ENCODE data around the gene RBBP5.
A peak's percentile ranks its signal among the peaks of the same experiment; 100 is the strongest.

RBBP5 gene

DNA sequence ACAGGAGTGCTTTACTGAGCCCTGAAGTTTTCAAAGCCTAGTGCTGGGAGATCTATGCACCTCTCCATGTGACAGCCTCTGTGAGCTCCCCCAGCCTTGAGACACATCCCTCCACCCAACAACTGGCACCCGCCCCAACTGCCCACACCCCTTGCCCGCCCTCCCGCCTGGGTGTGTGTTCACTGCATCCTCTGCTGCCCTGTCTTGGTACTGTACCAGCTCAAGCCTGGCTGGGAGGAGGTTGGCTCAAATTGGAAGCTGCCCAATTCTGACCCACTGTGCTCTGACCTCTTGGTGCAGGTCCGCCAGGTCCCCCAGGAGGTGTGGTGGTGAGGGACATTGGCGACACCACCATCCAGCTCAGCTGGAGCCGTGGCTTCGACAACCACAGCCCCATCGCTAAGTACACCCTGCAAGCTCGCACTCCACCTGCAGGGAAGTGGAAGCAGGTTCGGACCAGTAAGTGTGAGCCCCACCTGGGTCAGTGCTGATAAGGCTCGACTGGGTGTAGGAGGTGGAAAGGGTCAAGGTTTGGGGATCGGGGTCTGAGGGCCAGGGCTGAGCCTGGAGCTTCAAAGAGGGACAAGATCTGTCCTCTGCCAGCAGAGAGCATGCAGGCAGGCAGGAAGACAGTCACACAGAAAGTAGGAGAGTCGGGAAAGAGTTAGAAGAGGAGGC lies 55.5 kb downstream of the RBBP5 start:
- DNase-seq (ENCODE audit: low read depth): no peak

GRCh38 chr1:205065666-205066065 lies 56.1 kb downstream of the RBBP5 start:
- no peak for DNase-seq (ENCODE audit: low read depth)
- no peak overlapping the region for H3K4me3 ChIP-seq (ENCODE audit: low read length)
- TF ChIP-seq, protein P1, sequence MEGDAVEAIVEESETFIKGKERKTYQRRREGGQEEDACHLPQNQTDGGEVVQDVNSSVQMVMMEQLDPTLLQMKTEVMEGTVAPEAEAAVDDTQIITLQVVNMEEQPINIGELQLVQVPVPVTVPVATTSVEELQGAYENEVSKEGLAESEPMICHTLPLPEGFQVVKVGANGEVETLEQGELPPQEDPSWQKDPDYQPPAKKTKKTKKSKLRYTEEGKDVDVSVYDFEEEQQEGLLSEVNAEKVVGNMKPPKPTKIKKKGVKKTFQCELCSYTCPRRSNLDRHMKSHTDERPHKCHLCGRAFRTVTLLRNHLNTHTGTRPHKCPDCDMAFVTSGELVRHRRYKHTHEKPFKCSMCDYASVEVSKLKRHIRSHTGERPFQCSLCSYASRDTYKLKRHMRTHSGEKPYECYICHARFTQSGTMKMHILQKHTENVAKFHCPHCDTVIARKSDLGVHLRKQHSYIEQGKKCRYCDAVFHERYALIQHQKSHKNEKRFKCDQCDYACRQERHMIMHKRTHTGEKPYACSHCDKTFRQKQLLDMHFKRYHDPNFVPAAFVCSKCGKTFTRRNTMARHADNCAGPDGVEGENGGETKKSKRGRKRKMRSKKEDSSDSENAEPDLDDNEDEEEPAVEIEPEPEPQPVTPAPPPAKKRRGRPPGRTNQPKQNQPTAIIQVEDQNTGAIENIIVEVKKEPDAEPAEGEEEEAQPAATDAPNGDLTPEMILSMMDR (conservative IDR thresholded peaks at IDR 0.05; ENCODE audit: low read length): no peak

More for the DNA sequence above, 55.5 kb downstream of the RBBP5 start:
- no peak overlapping the region for H3K4me3 ChIP-seq (ENCODE audit: low read length)
- TF ChIP-seq, protein P1 (conservative IDR thresholded peaks at IDR 0.05; ENCODE audit: low read length): peak; percentile 8; the same call in 1 of the 2 replicates

- no peak overlapping the region for H3K4me3 ChIP-seq (ENCODE audit: low read length)
- TF ChIP-seq, protein P1 (conservative IDR thresholded peaks at IDR 0.05; ENCODE audit: low read length): no peak
- DNase-seq (ENCODE audit: low read depth): no peak
Measured at GRCh38 chr1:205064741-205065316, 56.9 kb downstream of the RBBP5 start.

- TF ChIP-seq, protein P1 (conservative IDR thresholded peaks at IDR 0.05; ENCODE audit: low read length): no peak
Measured at GRCh38 chr1:205064301-205064700, 57.5 kb downstream of the RBBP5 start.

GRCh38 chr1:205062895-205063294 lies 58.9 kb downstream of the RBBP5 start:
- no peak for DNase-seq (ENCODE audit: low read depth)
- TF ChIP-seq, protein P1 (conservative IDR thresholded peaks at IDR 0.05; ENCODE audit: low read length): no peak
- no peak overlapping the region for H3K4me3 ChIP-seq (ENCODE audit: low read length)

More at GRCh38 chr1:205064301-205064700, 57.5 kb downstream of the RBBP5 start:
- no peak overlapping the region for H3K4me3 ChIP-seq (ENCODE audit: low read length)
- no peak for DNase-seq (ENCODE audit: low read depth)

DNA sequence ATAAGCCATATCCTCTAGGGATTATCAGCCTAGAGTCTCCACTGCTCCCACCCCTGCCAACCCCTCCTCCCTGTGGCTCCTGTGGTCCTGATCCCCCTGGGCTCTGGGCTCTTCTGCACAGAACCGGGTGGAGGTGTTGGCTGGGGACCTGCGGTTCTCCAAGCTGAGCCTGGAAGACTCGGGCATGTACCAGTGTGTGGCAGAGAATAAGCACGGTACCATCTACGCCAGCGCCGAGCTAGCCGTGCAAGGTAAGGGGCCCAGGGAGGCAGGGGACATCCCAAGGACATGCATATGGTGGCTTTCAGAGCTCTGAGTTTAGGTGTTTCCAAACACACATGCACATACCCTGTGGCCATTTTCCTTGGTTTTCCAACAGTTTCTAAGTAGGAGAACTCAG lies 59.5 kb downstream of the RBBP5 start:
- TF ChIP-seq, protein P1 (conservative IDR thresholded peaks at IDR 0.05; ENCODE audit: low read length): no peak
- DNase-seq (ENCODE audit: low read depth): no peak
- H3K4me3 ChIP-seq (ENCODE audit: low read length): no peak overlapping the region

GRCh38 chr1:205061665-205062069 lies 60.1 kb downstream of the RBBP5 start:
- TF ChIP-seq, protein P1 (conservative IDR thresholded peaks at IDR 0.05; ENCODE audit: low read length): peak; percentile 90

More at GRCh38 chr1:205061665-205062069, 60.1 kb downstream of the RBBP5 start:
- peak; percentile 49 for DNase-seq (ENCODE audit: low read depth)
- H3K4me3 ChIP-seq (ENCODE audit: low read length): no peak overlapping the region
